Gastrocnemius medialis (tissue), 4 donors: Measurements from ENCODE around the gene PFKM.

ENCODE experiments used
- CTCF ChIP-seq, 5 experiments: fragments of 450-650 bp in 3 of 5; fragments of 200-600 bp in 2 of 5; sonication (generic) in 2 of 5; IDR thresholded peaks in 4 of 5; conservative IDR thresholded peaks in 1 of 5; 1 replicate in 4 of 5; 2 replicates in 1 of 5; pipeline ENCODE4 v1.5.1; 2016 to 2019; ENCODE audit warnings: antibody characterized with exemption in 5 of 5, mild to moderate bottlenecking in 3 of 5, moderate library complexity in 3 of 5
- POLR2A ChIP-seq, 2 donors: fragments of 450-650 bp; IDR thresholded peaks; one replicate each; pipeline ENCODE4 v1.6.1; 2017; ENCODE audit warnings: antibody characterized with exemption in 2 of 2, mild to moderate bottlenecking in 2 of 2, moderate library complexity in 2 of 2

GRCh38 chr12:48105321-48105866 is 13.8 kb upstream of the PFKM start:
- TF ChIP-seq CTCF (IDR thresholded peaks at IDR 0.05 in 4 of 5, conservative IDR thresholded peaks at IDR 0.05 in 1 of 5) (no peak), POLR2A (IDR thresholded peaks at IDR 0.05) (no peak)
